ENCODE measurements around the gene DTD1.

DTD1 gene

GRCh38 chr20:18811186-18811585, 223.3 kb downstream of the DTD1 start:
- TF ChIP-seq CTCF (IDR thresholded peaks at IDR 0.05), result no peak
- H3K9me3 ChIP-seq, result no peaks in the 10 kb centered on the region
- no peaks in the 10 kb centered on the region for H3K4me1 ChIP-seq (ENCODE audit: control insufficient read depth in 1 of 2, insufficient read depth in 1 of 2, low read depth in 1 of 2, low read length in 1 of 2)
- H3K36me3 ChIP-seq, result no peaks in the 10 kb centered on the region
- H3K27ac ChIP-seq, result no peak overlapping the region
- no peaks in the 10 kb centered on the region for H3K27me3 ChIP-seq
- H3K4me3 ChIP-seq (ENCODE audit: low read depth in 1 of 2, low read length in 1 of 2), result no peak overlapping the region

GRCh38 chr20:18811904-18812303, 224.1 kb downstream of the DTD1 start:
- no peaks in the 10 kb centered on the region for H3K9me3 ChIP-seq
- H3K36me3 ChIP-seq, result no peaks in the 10 kb centered on the region
- no peaks in the 10 kb centered on the region for H3K27me3 ChIP-seq
- no peaks in the 10 kb centered on the region for H3K4me1 ChIP-seq (ENCODE audit: control insufficient read depth in 1 of 2, insufficient read depth in 1 of 2, low read depth in 1 of 2, low read length in 1 of 2)
- no peak for TF ChIP-seq CTCF (IDR thresholded peaks at IDR 0.05)
- H3K27ac ChIP-seq, result no peak overlapping the region
- H3K4me3 ChIP-seq (ENCODE audit: low read depth in 1 of 2, low read length in 1 of 2), result no peak overlapping the region

GRCh38 chr20:18813483-18813882, 225.6 kb downstream of the DTD1 start, which contains the start of gene SCP2D1:
TSS of gene SCP2D1 (plus strand) at chr20:18813783. CDS start at chr20:18813816, 33 bp downstream.
- Histone ChIP-seq H3K9me3 (no peaks in the 10 kb centered on the region), H3K4me1 (ENCODE audit: control insufficient read depth in 1 of 2, insufficient read depth in 1 of 2, low read depth in 1 of 2, low read length in 1 of 2) (no peaks in the 10 kb centered on the region), H3K36me3 (no peaks in the 10 kb centered on the region), H3K27me3 (no peaks in the 10 kb centered on the region), H3K4me3 (ENCODE audit: low read depth in 1 of 2, low read length in 1 of 2) (no peak within 1 kb of the TSS), H3K27ac (no peak within 1 kb of the TSS)
- no peak for TF ChIP-seq CTCF (IDR thresholded peaks at IDR 0.05)

- Histone ChIP-seq H3K27ac (no peak overlapping the region), H3K4me3 (ENCODE audit: low read depth in 1 of 2, low read length in 1 of 2) (no peak overlapping the region), H3K36me3 (no peaks in the 10 kb centered on the region), H3K9me3 (no peaks in the 10 kb centered on the region), H3K27me3 (no peaks in the 10 kb centered on the region), H3K4me1 (ENCODE audit: control insufficient read depth in 1 of 2, insufficient read depth in 1 of 2, low read depth in 1 of 2, low read length in 1 of 2) (no peaks in the 10 kb centered on the region)
- TF ChIP-seq CTCF (IDR thresholded peaks at IDR 0.05), result no peak
Measured at GRCh38 chr20:18815194-18815942, 227.5 kb downstream of the DTD1 start.
